ENCODE data around the gene LRRC8A. TPM values are rescaled to one million over a fixed set of nuclear protein-coding genes. Genes with fewer than 3 reads are reported as not detected.

Gene LRRC8A
- total RNA-seq, 1 experiment from 2014 or later = 22.0 TPM

DNA sequence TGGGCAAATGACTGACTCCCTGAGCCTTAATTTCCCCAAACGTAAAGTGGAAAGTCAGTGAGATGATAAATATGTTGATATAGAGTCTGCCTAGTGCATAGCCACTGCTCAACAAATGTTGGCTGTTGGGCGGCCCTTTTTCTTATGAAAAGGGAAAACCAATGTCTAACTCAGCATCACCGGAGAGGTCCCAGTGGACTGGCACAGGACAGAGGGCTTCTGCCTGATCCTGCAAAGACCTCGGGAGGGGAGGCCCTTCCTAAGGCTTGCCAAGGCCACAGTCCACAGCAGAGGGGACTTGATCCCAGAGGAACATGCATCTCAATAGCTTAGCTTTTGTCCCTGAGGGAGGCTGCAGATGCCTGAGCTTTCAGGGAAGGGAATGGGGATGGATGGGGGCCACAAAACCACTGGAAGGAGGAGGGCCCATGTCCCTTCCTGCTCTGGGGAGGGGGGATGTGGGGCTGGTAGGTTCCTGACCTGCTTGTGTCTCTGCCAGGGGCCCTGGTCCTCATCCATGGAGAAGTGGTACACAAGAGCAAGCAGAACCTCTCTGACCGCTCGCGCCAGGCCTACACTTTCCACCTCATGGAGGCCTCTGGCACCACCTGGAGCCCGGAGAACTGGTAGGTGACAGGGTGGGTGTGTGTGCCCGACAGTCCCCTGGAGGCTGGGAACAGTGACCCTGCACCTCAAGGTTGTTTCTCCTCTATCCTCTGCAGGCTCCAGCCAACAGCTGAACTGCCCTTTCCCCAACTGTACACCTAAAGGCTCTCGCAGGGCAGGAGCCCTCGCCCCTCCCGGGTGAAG lies 59.2 kb downstream of the LRRC8A start:
- Histone ChIP-seq H3K27ac (ENCODE audit: low read depth, low read length) (no peak overlapping the region), H3K36me3 (ENCODE audit: control insufficient read depth in 1 of 2, insufficient read depth in 2 of 2, low read length in 2 of 2) (no peaks in the 10 kb centered on the region), H3K79me2 (ENCODE audit: insufficient read depth, low read length) (peaks cover 2% of the 10 kb centered on the region; the same call in 1 of the 2 replicates), H3K9ac (ENCODE audit: low read length) (no peak overlapping the region), H3K27me3 (ENCODE audit: insufficient read depth, low read length) (no peaks in the 10 kb centered on the region), H2AFZ (ENCODE audit: low read depth, low read length, poor library complexity, severe bottlenecking) (no peak overlapping the region), H3K9me2 (ENCODE audit: insufficient read depth) (no peaks in the 10 kb centered on the region), H3K9me3 (ENCODE audit: control insufficient read depth in 1 of 2, insufficient read depth in 1 of 2, low read depth in 1 of 2, low read length in 2 of 2) (no peaks in the 10 kb centered on the region), H3K4me3 (replicated peaks in 1 of 2; ENCODE audit: low read depth in 1 of 2, low read length in 2 of 2) (no peak overlapping the region), H4K20me1 (ENCODE audit: insufficient read depth) (no peaks in the 10 kb centered on the region), H3K4me2 (ENCODE audit: low read length) (no peak overlapping the region), H3K4me1 (ENCODE audit: control insufficient read depth in 1 of 2, insufficient read depth in 2 of 2, low read length in 2 of 2) (peaks cover under 1 to 1% of the 10 kb centered on the region in 2 experiments; a peak in 2 of 4 replicates)
- intact Hi-C loops (cut with micrococcal nuclease) = no loop called here
- ChIA-PET RAD21 (ENCODE audit: low non-redundant PET in 1 of 2, low total read pairs in 2 of 2, uncharacterized antibody in 2 of 2, unreplicated experiment in 2 of 2) (no interaction called here), POLR2A (no interaction called here), CTCF (no interaction called here)
- ATAC-seq = no peak
- DNase-seq (ENCODE audit: low read depth, low spot score) = no peak
- TF ChIP-seq, protein P1, sequence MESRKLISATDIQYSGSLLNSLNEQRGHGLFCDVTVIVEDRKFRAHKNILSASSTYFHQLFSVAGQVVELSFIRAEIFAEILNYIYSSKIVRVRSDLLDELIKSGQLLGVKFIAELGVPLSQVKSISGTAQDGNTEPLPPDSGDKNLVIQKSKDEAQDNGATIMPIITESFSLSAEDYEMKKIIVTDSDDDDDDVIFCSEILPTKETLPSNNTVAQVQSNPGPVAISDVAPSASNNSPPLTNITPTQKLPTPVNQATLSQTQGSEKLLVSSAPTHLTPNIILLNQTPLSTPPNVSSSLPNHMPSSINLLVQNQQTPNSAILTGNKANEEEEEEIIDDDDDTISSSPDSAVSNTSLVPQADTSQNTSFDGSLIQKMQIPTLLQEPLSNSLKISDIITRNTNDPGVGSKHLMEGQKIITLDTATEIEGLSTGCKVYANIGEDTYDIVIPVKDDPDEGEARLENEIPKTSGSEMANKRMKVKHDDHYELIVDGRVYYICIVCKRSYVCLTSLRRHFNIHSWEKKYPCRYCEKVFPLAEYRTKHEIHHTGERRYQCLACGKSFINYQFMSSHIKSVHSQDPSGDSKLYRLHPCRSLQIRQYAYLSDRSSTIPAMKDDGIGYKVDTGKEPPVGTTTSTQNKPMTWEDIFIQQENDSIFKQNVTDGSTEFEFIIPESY (IDR thresholded peaks at IDR 0.05; ENCODE audit: extremely low read depth, insufficient replicate concordance, low read length) = no peak
- TF ChIP-seq SRF (IDR thresholded peaks at IDR 0.05; ENCODE audit: low read depth) = no peak
- TF ChIP-seq FOSL1 (IDR thresholded peaks at IDR 0.05; ENCODE audit: low read depth) = no peak
- no peak for TF ChIP-seq EZH2phosphoT487 (IDR thresholded peaks at IDR 0.05; ENCODE audit: borderline replicate concordance)
- TF ChIP-seq TCF7L2 (IDR thresholded peaks at IDR 0.05; ENCODE audit: borderline replicate concordance, extremely low read depth, insufficient read depth, insufficient read length) = no peak
- no peak for TF ChIP-seq ATF3 (IDR thresholded peaks at IDR 0.05)
- TF ChIP-seq JUND (IDR thresholded peaks at IDR 0.05) = no peak
- TF ChIP-seq CEBPB (IDR thresholded peaks at IDR 0.05; ENCODE audit: low read depth) = no peak
- TF ChIP-seq ZFX (IDR thresholded peaks at IDR 0.05) = no peak
- no peak for TF ChIP-seq ELF1 (IDR thresholded peaks at IDR 0.05; ENCODE audit: borderline replicate concordance, low read depth)
- no peak for TF ChIP-seq YY1 (IDR thresholded peaks at IDR 0.05; ENCODE audit: extremely low read depth, insufficient replicate concordance, low read depth, low read length)
- TF ChIP-seq POLR2AphosphoS5 (IDR thresholded peaks at IDR 0.05; ENCODE audit: low read depth, low read length) = no peak
- TF ChIP-seq EZH2 (IDR thresholded peaks at IDR 0.05) = no peak
- no peak for TF ChIP-seq EGR1 (IDR thresholded peaks at IDR 0.05; ENCODE audit: low read depth)
- no peak for TF ChIP-seq SP1 (IDR thresholded peaks at IDR 0.05; ENCODE audit: low read depth)
- TF ChIP-seq ZNF274 (IDR thresholded peaks at IDR 0.05; ENCODE audit: low read depth, low read length) = no peak
- TF ChIP-seq, protein P2, sequence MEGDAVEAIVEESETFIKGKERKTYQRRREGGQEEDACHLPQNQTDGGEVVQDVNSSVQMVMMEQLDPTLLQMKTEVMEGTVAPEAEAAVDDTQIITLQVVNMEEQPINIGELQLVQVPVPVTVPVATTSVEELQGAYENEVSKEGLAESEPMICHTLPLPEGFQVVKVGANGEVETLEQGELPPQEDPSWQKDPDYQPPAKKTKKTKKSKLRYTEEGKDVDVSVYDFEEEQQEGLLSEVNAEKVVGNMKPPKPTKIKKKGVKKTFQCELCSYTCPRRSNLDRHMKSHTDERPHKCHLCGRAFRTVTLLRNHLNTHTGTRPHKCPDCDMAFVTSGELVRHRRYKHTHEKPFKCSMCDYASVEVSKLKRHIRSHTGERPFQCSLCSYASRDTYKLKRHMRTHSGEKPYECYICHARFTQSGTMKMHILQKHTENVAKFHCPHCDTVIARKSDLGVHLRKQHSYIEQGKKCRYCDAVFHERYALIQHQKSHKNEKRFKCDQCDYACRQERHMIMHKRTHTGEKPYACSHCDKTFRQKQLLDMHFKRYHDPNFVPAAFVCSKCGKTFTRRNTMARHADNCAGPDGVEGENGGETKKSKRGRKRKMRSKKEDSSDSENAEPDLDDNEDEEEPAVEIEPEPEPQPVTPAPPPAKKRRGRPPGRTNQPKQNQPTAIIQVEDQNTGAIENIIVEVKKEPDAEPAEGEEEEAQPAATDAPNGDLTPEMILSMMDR (IDR thresholded peaks at IDR 0.05 in 2 of 3, conservative IDR thresholded peaks at IDR 0.05 in 1 of 3; ENCODE audit: borderline replicate concordance in 1 of 3, insufficient read depth in 1 of 3, low read depth in 2 of 3, low read length in 2 of 3) = no peak
- no peak for TF ChIP-seq RAD21 (IDR thresholded peaks at IDR 0.05; ENCODE audit: low read depth)
- no peak for TF ChIP-seq REST (IDR thresholded peaks at IDR 0.05; ENCODE audit: low read depth)
- no TSS peak for BruUV-seq (replicated peaks)
